ENCODE measurements around the gene KCTD6.
A peak's percentile ranks its signal among the peaks of the same experiment; 100 is the strongest.

- TF ChIP-seq CTCF (IDR thresholded peaks at IDR 0.05) (no peak), POLR2AphosphoS5 (IDR thresholded peaks at IDR 0.05) (no peak), POLR2A (IDR thresholded peaks at IDR 0.05) (peak; percentile 13 to 32)
Measured at GRCh38 chr3:58536501-58537411, 44.9 kb downstream of the KCTD6 start, which contains the start of gene ACOX2.

All from gastroesophageal sphincter (tissue), 3 donors.